ENCODE results near the gene PKP2. TPM values are rescaled to one million over a fixed set of nuclear protein-coding genes. Genes with fewer than 3 reads are reported as not detected.
"Not testable (repeated sequence)": the region's sequence is repeated elsewhere in the genome, so short reads cannot be mapped to it uniquely, and the experiment has no call there.

The PKP2 gene
- total and polyA plus RNA-seq, 2 of the 4 experiments (the other 2 are of a cell fraction) = 0.10 to 0.18 TPM

DNA sequence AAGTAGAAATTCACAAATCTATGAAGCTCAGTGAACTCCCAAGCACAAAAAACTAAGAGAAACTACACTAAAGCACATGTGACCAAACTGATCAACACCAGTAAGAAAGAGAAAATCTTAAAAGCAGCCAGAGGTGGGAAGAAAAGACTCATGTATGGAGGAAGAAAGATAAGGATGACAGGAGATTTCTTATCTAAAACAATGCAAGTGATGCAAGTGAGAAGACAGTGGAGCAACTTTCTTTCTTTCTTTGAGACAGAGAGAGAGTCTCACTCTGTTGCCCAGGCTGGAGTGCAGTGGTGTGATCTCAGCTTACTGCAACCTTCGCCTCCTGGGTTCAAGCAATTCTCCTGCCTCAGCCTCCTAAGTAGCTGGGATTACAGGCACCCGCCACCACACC is 34.9 kb downstream of the PKP2 start:
- H3K27me3 ChIP-seq (ENCODE audit: control insufficient read depth, insufficient read depth, low read length); H3K4me2 ChIP-seq (ENCODE audit: low read depth, low read length); H3K27ac ChIP-seq (ENCODE audit: insufficient read depth, low read length); POLR2A ChIA-PET (ENCODE audit: unreplicated experiment); in situ Hi-C loops (cut with MboI; ENCODE audit: low sequenced_read_pairs); H4K8ac ChIP-seq (ENCODE audit: low read depth in 2 of 2, low read length in 2 of 2); H3K36me3 ChIP-seq (ENCODE audit: control insufficient read depth, insufficient read depth, low read length); dilution Hi-C loops (cut with HindIII; ENCODE audit: low sequenced_read_pairs, unreplicated experiment); H2BK5ac ChIP-seq (ENCODE audit: low read depth, low read length, poor library complexity, severe bottlenecking); H3K14ac ChIP-seq (replicated peaks; ENCODE audit: low read depth, low read length); H2AFZ ChIP-seq (replicated peaks; ENCODE audit: low read length, poor library complexity); H3K18ac ChIP-seq (ENCODE audit: low read depth, low read length); H2BK120ac ChIP-seq (ENCODE audit: low read depth, low read length); H3K9me1 ChIP-seq (ENCODE audit: insufficient read depth, low read length); H3K4me3 ChIP-seq (ENCODE audit: insufficient read depth, low read depth, low read length); H3K9me3 ChIP-seq (ENCODE audit: control insufficient read depth, insufficient read depth, low read length); H3K23ac ChIP-seq (ENCODE audit: low read depth, low read length); H2AK5ac ChIP-seq (ENCODE audit: low read depth, low read length); CTCF ChIA-PET; H3K4ac ChIP-seq (ENCODE audit: low read depth, low read length); H3K9ac ChIP-seq (ENCODE audit: low read depth, low read length); H4K20me1 ChIP-seq (ENCODE audit: insufficient read depth, low read length); intact Hi-C loops (cut with micrococcal nuclease); DNase-seq; H2BK20ac ChIP-seq (ENCODE audit: low read depth, low read length); H2BK15ac ChIP-seq (ENCODE audit: low read depth, low read length); H4K5ac ChIP-seq (ENCODE audit: low read depth, low read length); H3K56ac ChIP-seq (ENCODE audit: extremely low read depth, insufficient read depth, low read length); BruUV-seq (replicated peaks); ATAC-seq (ENCODE audit: low read depth); H3K79me1 ChIP-seq (ENCODE audit: low read depth in 1 of 2, low read length in 2 of 2); H4K91ac ChIP-seq (ENCODE audit: insufficient read depth, low read depth, low read length); H3K4me1 ChIP-seq (ENCODE audit: control insufficient read depth, insufficient read depth, low read length); H2AK9ac ChIP-seq (replicated peaks; ENCODE audit: low read depth, low read length, poor library complexity): not testable (repeated sequence)
- WGBS, 2 experiments (ENCODE audit: extremely low coverage in 2 of 2, insufficient read length in 1 of 2) = no CpG with 5 or more reads among the region's 2 CpGs
